ENCODE measurements around the gene DLD. TPM values are rescaled to one million over a fixed set of nuclear protein-coding genes. Genes with fewer than 3 reads are reported as not detected.

The DLD gene
- total RNA-seq, 1 experiment from 2014 or later: 58.0 TPM

DNA sequence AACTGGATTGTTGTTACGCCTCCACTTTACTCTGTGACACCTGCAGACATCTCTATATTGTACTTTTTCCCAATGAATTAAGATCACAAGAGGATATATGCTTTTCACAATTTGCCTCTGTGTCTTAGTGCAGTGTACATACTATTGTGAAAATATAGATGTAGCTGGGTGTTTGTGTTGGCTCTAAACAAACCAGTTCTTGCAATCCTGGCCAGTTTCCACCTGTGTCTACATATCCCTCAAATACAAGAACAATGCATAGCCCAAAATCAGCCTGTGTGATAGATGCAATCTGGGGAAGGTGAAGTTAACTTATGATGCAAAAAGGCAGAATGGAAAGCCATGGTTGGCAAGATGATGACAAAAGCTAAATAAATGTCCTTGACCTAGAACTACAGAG lies 36.5 kb upstream of the DLD start:
- no TSS peak for BruUV-seq (replicated peaks)
- Mint-ChIP-seq H3K9me3 (ENCODE audit: low read depth, unreplicated experiment) (no peaks in the 10 kb centered on the region), H3K36me3 (ENCODE audit: insufficient read depth, unreplicated experiment) (no peaks in the 10 kb centered on the region), H3K27me3 (ENCODE audit: unreplicated experiment) (peaks cover 33% of the 10 kb centered on the region), H3K4me1 (ENCODE audit: low read depth, unreplicated experiment) (no peaks in the 10 kb centered on the region), H3K4me3 (ENCODE audit: low read depth, unreplicated experiment) (no peak overlapping the region), H3K27ac (ENCODE audit: unreplicated experiment) (no peak overlapping the region)
- TF ChIP-seq, protein P1, sequence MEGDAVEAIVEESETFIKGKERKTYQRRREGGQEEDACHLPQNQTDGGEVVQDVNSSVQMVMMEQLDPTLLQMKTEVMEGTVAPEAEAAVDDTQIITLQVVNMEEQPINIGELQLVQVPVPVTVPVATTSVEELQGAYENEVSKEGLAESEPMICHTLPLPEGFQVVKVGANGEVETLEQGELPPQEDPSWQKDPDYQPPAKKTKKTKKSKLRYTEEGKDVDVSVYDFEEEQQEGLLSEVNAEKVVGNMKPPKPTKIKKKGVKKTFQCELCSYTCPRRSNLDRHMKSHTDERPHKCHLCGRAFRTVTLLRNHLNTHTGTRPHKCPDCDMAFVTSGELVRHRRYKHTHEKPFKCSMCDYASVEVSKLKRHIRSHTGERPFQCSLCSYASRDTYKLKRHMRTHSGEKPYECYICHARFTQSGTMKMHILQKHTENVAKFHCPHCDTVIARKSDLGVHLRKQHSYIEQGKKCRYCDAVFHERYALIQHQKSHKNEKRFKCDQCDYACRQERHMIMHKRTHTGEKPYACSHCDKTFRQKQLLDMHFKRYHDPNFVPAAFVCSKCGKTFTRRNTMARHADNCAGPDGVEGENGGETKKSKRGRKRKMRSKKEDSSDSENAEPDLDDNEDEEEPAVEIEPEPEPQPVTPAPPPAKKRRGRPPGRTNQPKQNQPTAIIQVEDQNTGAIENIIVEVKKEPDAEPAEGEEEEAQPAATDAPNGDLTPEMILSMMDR (IDR thresholded peaks at IDR 0.05; ENCODE audit: unreplicated experiment): no peak
- no peak for DNase-seq
- intact Hi-C loops (cut with micrococcal nuclease; ENCODE audit: unreplicated experiment): no loop called here
- CTCF ChIA-PET: no interaction called here

DNA sequence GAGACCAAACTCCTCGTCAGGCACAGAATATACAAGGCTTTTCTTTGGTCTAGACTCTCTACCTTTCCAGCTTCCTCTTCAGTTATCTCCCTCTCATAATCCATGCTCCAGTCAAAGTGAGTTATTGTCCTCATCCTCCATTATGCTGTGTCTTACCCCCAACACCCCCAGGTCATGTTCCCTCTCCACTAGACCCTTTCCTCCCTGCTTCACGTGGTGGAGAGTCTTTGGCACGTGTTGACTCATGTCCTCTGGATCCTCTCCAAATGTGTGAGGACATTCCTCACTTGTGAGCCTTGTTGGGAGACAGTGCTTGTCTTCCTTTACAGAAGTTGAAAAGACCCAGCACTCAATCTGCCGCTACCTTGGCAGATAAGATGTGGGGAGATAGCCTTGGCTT lies 36.0 kb upstream of the DLD start:
- CTCF ChIA-PET: no interaction called here
- no peak for DNase-seq
- Mint-ChIP-seq H3K27me3 (ENCODE audit: unreplicated experiment) (peaks cover 33% of the 10 kb centered on the region), H3K9me3 (ENCODE audit: low read depth, unreplicated experiment) (no peaks in the 10 kb centered on the region), H3K27ac (ENCODE audit: unreplicated experiment) (no peak overlapping the region), H3K4me3 (ENCODE audit: low read depth, unreplicated experiment) (no peak overlapping the region), H3K4me1 (ENCODE audit: low read depth, unreplicated experiment) (no peaks in the 10 kb centered on the region), H3K36me3 (ENCODE audit: insufficient read depth, unreplicated experiment) (no peaks in the 10 kb centered on the region)
- TF ChIP-seq, protein P1 (IDR thresholded peaks at IDR 0.05; ENCODE audit: unreplicated experiment): no peak
- intact Hi-C loops (cut with micrococcal nuclease; ENCODE audit: unreplicated experiment): no loop called here
- no TSS peak for BruUV-seq (replicated peaks)

DNA sequence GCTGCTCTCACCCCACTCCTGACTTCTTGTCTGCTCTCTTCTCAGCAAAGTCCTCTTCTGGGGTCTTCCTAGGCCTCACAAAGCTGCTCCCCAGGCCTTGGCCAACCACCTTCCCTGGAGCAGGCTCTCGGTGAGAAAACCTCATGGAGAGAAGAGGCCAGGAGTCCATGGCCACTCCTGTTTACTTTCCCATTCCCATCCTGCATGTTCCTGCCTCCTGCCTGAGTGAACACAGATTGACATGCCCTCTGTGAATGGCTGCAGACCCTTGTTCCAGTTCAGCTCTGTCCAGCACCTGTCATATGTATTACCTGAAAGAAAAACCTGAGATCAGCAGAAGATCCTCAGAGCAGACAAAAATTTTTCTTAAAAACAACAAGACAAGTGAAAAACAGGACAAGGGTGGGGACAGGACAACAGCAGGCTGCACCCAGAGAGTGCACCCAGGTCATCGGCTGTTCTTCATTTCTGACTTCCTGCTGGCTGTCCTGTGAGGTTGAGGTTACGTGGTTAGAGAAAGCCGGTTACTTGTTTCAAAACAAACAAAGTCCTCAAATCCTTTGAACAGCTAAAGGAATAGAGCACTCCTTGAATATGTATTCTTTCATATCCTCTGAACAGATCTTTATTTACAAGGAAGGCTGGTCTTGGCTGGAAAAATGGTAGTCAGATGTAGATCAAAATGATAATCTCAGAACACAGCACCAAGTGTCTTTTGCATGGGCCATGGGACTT lies 34.0 kb upstream of the DLD start:
- Mint-ChIP-seq H3K4me1 (ENCODE audit: low read depth, unreplicated experiment) (no peaks in the 10 kb centered on the region), H3K27me3 (ENCODE audit: unreplicated experiment) (peaks cover 19% of the 10 kb centered on the region)
- CTCF ChIA-PET: no interaction called here

DNA sequence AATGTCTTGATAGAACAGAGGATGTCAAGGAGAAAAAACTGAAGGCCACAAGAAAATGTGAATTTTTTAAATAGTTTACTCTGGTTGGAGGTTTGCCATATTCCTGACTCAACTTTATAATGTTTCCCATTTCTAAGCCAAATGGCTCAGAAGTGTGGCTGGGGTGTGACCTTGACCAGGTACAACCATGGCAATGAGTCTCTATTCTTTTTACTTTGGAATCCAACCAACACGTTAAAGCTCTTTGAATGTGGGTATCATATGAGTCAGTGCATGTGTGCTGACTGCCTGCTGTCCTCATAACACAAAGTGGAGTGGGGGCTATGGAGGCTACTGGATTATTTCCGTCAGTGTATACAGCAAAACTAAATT lies 33.5 kb upstream of the DLD start:
- Mint-ChIP-seq H3K4me3 (ENCODE audit: low read depth, unreplicated experiment) (no peak overlapping the region), H3K9me3 (ENCODE audit: low read depth, unreplicated experiment) (no peaks in the 10 kb centered on the region), H3K36me3 (ENCODE audit: insufficient read depth, unreplicated experiment) (no peaks in the 10 kb centered on the region), H3K4me1 (ENCODE audit: low read depth, unreplicated experiment) (no peaks in the 10 kb centered on the region), H3K27me3 (ENCODE audit: unreplicated experiment) (peaks cover 19% of the 10 kb centered on the region), H3K27ac (ENCODE audit: unreplicated experiment) (no peak overlapping the region)
- TF ChIP-seq, protein P1 (IDR thresholded peaks at IDR 0.05; ENCODE audit: unreplicated experiment): no peak
- intact Hi-C loops (cut with micrococcal nuclease; ENCODE audit: unreplicated experiment): no loop called here
- BruUV-seq (replicated peaks): no TSS peak
- no peak for DNase-seq
- CTCF ChIA-PET: no interaction called here

More for the DNA sequence above, 34.0 kb upstream of the DLD start:
- no peak overlapping the region for H3K27ac Mint-ChIP-seq (ENCODE audit: unreplicated experiment)
- intact Hi-C loops (cut with micrococcal nuclease; ENCODE audit: unreplicated experiment): no loop called here
- DNase-seq: no peak
- BruUV-seq (replicated peaks): no TSS peak
- TF ChIP-seq, protein P1 (IDR thresholded peaks at IDR 0.05; ENCODE audit: unreplicated experiment): no peak
- H3K9me3 Mint-ChIP-seq (ENCODE audit: low read depth, unreplicated experiment): no peaks in the 10 kb centered on the region
- H3K36me3 Mint-ChIP-seq (ENCODE audit: insufficient read depth, unreplicated experiment): no peaks in the 10 kb centered on the region
- no peak overlapping the region for H3K4me3 Mint-ChIP-seq (ENCODE audit: low read depth, unreplicated experiment)
